AG08396 (cell line): ENCODE measurements around the gene LSMEM2.
"Not testable (repeated sequence)": the region's sequence is repeated elsewhere in the genome, so short reads cannot be mapped to it uniquely, and the experiment has no call there.

Experiments
- DNase-seq: peaks from one replicate; pipeline ENCODE4 v3.0.0; 2012; ENCODE audit warnings: low spot score, mixed read lengths

The LSMEM2 gene

DNA sequence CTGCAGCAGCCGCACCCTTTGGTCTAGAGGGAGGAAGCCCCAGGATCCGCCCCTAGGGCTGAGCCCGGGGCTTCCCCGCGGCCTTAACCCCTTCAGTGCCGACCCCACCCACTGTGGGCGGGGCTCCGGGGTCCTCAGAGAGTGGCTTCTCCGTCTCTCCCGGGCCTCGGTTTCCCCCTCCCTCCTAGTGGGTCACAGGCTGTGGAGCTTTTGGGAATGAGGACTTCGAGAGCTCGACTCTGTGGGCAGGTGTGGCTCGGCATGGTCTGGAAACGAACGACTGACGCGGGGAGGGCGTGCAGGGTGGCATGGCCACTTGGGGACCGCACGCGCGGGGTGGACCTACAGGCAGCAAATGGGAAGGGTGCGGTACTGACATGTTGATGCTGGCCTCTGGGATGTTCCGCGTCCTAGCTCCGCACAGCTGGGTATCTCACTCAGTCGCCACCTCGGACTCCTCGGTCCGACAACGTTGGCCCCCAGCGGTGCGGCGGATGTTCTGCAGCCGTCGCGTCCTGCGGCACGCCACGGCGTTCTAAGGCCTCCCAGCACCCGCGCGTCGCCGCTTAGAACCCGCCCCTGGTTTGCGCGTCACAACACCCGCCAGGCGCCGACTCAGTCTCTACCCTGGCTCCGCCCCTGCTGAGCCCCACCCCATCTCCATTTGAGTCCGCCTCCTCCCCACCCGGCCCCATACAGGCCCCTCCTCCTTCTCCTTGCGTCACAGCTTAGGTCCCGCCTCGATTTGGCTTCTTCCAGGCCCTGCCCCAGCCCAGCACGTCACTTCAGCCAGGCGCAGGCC lies 20.1 kb downstream of the LSMEM2 start, which contains the start of the genes HYAL3 and NAA80:
HYAL3 (minus strand) TSS at position 570 of the 802 bp plus-strand sequence. CDS start 3,803 bp downstream, outside the sequence.
NAA80 (minus strand) TSS at position 570 of the 802 bp plus-strand sequence. CDS start 1,942 bp downstream, outside the sequence.
- DNase-seq, result peak; percentile 99

DNA sequence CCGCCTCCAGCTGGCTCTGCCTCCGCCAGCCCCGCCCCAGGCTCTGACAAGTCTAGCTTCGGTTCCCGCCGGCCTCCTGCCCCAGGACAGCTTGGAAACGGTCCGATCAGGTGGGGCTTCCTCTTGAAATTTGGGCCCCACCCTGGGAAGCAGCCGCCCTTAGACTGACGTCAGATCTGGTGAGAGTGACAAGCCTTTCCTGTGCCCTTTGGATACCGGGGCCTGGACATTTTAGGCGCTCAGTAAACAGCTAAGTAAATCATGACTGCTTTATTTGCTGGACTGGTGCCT lies 20.7 kb downstream of the LSMEM2 start:
- no peak for DNase-seq

DNA sequence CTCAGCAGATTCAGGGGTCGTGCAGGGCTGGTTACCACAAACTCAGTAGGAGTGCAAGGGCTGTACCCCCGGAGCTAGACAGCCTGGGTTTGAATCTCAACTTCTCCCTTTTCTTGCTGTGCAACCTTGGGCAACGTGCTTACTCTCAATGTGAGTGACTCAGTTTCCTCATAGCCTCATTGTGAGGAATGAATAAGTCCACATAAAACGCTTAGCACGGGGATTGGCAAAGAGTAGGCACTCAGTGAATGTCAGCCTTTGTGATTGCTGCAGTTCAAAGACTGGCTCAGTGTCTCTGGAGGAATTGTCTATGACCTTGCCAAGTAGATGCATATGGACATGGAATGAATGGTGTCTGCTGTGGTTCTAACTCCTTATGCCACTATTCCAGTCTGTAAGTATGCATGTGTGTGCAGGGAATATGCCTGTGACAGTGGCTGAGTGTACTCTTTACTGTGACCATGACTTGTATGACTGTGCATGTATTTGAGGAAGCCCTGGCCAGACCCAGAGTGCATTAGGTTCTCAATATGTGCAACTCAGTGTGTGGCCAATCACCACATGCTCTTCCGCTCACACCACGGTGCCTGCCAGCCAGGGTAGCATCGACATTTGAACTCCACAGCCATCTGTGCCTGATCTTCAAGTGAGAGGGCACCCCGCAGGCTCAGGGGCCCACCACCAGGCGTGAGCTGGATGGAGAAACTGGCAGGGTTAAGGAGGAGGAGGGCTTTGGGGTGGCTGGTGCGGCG lies 21.2 kb downstream of the LSMEM2 start:
- DNase-seq, result no peak

DNA sequence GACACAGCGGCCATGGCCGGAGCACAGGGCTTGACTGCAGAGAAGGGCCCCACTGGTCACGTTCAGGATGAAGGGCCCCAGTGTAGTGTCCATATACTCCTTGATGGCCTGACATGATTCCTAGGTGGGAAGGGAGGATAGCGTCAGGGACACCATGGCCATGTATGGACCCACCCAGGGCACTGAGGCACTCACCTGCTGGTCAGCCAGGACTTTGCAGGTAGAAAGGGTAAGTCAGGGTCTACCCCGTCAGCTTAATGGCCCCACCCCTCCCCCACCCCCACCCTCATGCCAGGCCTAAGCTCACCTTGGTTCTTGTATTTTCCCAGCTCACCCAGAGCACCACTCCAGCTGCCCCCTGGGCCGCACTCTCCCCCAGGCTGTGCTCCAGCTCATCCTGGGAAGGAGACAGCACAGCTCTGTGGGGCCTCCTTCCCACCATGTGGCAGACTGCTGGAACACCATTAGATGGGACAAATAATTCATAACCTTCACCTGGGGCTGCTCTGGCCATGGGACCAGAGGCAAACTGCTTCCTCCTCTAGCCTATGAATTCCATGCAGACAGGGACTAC lies 21.9 kb downstream of the LSMEM2 start:
- DNase-seq, result no peak

DNA sequence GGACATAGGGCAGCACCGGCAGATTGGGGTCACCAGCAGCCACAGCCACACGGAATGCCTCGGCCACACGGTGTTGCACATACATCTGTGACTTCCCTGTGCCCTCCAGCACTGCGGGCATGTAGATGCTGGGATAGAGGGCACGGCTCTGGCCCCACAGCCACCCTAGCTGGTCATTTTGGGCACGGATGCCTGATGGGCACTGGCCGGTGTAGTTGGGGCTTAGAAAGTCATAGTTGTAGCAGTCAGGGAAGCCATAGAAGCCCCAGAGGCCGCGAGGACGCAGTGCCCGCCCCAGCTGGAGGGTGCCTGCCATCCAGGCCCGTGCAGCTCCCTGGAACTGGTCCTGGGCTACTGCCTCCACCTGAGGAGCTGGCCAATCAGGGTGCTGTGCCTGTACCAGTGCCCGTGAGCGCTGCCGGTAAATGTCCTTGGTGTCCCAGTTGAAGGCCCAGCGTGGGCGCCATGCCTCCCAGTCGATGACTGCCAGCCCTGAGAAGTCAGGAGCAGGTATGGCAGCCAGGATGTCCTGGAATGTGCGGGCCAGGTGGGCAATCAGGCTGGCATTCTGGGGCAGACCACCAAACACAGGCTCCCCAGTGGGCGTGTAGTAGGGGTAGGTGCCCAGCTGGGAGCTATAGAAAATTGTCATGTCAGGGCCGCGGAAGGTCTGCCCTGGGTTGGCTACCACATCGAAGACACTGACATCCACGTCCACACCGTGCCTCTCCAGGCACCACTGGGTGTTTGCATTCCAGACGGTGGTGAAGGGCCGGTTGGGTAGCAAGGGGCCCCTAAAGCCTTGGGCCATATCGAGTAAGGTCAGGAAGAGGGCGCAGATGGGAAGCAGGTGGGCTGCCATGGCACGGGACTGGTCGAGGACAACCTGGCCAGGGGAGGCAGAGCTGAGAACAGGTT lies 23.5 kb downstream of the LSMEM2 start:
- no peak for DNase-seq

GRCh38 chr3:50303013-50303815 lies 24.3 kb downstream of the LSMEM2 start, which contains the start of gene HYAL1:
Gene HYAL1 (minus strand): TSS chr3:50303574. CDS start chr3:50302956, 618 bp downstream.
- no peak for DNase-seq

- DNase-seq, result peak; percentile 65
Observed at GRCh38 chr3:50304601-50305000, 25.7 kb downstream of the LSMEM2 start.

- not testable (repeated sequence) for DNase-seq
Observed at GRCh38 chr3:50312041-50312440, 33.2 kb downstream of the LSMEM2 start.

- no peak for DNase-seq
Observed at GRCh38 chr3:50314342-50314741, 35.5 kb downstream of the LSMEM2 start.

DNA sequence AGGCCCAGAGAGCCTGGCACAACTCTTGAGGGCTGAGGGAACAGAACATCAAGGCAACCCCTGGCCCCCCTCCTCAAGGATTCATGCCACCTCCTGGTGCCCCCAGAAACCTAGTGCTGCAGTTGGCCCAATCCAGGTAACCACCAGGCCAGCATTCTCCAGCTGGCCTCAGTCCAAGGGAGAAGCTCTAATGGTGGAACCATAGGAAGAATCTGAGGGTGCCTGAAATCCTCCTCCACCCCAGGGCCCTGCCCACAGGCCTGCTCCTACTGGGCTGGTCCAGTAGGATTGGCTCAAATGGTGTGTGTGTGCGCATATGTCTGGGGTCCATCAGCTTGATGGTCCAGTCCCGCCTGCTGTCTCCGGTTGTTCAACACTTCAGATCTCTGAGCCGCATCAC lies 35.9 kb downstream of the LSMEM2 start:
- no peak for DNase-seq

GRCh38 chr3:50316657-50317242 lies 37.9 kb downstream of the LSMEM2 start:
- no peak for DNase-seq

GRCh38 chr3:50317300-50317699 lies 38.4 kb downstream of the LSMEM2 start:
- DNase-seq, result no peak

- DNase-seq, result no peak
Observed at GRCh38 chr3:50318163-50318562, 39.3 kb downstream of the LSMEM2 start.

GRCh38 chr3:50318615-50319014 lies 39.7 kb downstream of the LSMEM2 start:
- DNase-seq, result no peak

GRCh38 chr3:50319181-50319893 lies 40.5 kb downstream of the LSMEM2 start:
- no peak for DNase-seq

GRCh38 chr3:50319894-50320625 lies 41.2 kb downstream of the LSMEM2 start:
- DNase-seq, result no peak

- DNase-seq, result peak; percentile 88
Observed at GRCh38 chr3:50320853-50321335, 42.0 kb downstream of the LSMEM2 start.

- DNase-seq, result peak; percentile 95
Observed at GRCh38 chr3:50321336-50322114, 42.6 kb downstream of the LSMEM2 start.
